Activated T-cell treated with anti-CD3 and anti-CD28 coated beads for 48 hours (primary cell): ENCODE measurements around the gene FRK.
"Not testable (repeated sequence)": the region's sequence is repeated elsewhere in the genome, so short reads cannot be mapped to it uniquely, and the experiment has no call there.

Source experiments
- DNase-seq: peaks from one replicate; pipeline ENCODE4 v3.0.0-alpha.2; 2020; ENCODE audit warnings: low read depth

FRK gene

DNA sequence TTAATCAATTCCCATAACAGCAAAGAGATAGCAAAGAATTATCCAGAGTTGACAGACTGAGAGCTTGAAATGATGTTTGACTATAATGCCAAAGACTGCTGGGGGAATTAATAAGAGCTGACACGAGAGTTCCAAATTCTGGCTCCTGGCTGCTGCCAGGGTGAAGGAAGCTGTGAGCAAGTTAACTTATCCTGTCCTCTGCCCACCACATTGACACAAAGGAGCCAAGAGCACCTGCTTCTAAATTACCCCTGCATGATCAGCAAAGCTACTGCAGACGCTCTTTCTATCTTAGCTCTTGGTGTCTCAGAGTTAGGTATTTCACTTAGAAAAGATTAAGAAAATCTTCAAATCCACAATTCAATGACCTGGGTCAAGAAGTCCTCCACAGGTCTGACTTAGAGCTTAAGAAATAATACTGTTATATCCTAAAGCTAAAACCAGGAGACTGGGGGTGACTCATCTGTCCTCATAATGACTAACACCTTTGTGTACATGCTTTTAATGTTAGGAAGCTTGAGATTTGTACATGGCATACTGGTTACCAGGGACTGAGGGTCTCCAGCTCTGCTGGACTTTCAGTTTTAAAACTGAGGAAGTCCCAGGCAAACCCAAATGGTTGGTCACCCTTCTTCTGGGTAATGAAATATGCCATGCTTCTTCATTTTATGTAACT lies 13.2 kb upstream of the FRK start:
- DNase-seq: no peak

DNA sequence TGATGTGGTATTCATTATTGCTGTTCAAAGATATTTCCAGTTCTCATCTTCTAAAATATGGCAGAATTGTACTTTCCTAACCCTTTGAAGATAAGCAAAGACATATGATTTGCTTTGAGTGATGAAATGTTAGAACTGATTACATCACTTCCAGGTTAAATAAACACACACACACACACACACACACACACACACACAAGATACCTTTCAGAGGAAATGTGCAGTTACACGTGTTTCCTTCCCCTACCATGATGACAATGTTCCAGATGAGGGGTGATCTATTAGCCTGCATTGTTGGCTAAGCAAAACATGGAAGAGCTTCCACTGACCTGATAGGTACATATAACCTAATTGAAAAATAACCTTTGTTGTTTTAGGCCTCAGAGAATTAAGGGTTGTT lies 11.7 kb upstream of the FRK start:
- no peak for DNase-seq

DNA sequence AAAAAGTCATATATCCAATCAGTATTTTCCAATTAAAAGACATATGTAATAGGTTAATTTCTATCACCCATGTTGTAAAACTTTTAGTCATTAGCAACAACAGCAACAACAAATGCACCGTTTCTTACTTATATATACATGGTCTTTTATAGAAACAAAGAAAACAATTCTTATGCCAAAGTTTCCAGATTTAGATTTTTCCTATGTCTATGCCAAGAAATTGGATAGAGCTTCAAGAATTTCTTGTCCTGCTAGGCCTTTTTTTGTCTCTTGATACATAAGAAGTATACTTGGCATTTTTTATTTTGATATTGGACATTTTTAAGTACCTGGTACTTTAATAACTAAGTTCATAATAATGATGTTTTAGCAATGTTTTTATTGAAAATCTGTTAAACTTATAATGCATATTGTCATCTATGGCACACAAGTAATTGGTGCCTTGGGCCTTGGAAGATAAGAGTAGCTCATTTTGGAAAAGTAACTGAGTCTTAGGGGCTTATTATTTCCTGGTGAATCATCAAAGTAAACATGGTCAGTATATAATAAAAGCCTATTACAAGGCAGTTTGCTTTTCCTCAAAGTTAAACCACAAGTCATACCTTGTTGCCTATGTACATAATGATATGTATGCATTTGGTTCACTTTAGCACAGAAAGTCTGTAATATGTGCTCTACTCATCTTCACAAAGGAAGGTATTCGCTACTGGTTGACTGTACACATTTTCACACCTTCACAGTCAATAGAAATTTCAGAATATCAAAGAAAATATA lies 10.1 kb upstream of the FRK start:
- DNase-seq: no peak

DNA sequence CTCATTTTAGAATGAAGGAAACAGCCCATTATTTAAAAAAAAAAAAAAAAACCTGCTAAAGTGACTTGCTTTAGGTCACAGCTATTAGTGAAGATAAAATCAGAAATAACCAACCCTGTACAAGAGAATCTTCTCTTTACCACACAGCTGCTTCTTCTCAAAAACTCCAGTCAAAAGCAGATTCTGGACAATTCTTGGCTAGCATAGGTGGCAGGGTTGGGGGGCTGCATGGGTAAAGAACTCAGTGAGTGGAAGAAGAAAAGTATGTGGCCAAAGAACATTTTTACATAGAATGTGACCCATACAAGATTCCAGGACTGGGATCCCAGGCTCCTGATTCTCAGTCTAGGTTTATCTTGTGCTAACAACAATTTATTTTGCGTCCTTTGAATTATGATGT lies 9.4 kb upstream of the FRK start:
- DNase-seq: no peak

DNA sequence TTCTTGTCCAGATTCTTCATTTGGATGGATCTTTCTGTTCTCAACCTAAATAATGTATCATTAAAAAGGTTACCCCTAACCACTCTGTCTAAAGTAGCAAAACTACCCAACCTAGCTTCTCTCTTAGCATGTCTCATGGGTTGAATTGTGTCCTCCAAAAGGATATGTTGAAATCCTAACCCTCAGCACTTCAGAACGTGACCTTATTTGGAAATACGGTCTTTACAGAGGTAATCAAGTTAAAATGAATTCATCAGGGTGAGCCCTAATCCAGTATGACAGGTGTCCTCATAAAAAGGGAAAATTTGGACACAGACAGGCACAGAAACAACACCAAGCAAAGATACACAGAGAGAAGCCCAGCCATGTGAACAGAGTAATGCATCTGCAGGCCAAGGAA lies 6.1 kb upstream of the FRK start:
- no peak for DNase-seq

DNA sequence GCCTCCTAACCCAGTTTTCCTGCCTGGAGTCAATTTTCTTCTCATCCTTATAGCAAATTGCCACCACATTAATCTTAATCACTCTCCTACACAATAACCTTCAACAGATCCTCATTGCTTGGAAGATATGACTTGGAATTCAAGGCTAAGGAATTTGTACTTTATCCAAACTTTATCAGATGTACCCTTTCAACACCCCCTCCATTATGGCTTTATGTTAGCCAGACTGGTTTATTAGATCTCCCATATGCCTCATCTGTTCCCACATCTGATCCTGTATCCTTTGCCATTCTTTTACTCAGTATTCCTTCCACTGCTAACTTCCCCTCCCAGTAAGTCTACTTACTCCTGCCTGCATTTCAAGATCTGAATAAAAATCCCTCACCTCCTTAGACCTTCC lies 4.0 kb upstream of the FRK start:
- DNase-seq: no peak

DNA sequence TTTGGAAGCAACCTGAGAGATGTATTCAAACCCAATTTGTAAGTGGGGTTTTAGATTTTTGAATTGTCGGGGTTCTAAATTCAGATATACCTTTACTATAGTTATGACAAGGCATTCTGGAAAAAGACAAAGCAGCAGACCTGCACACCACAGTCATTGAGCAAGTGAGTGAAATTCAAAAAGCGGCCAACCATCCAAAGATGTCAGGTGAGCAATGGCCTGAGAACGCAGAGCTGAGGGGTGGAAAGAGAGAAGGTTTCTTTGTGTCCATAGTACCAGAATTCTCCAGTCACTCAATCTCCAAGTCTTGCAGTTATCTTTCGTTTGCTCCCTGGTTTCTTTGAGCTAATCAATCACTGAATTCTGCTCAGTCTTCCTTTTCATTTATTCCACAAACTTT lies 1.8 kb upstream of the FRK start:
- no peak for DNase-seq

DNA sequence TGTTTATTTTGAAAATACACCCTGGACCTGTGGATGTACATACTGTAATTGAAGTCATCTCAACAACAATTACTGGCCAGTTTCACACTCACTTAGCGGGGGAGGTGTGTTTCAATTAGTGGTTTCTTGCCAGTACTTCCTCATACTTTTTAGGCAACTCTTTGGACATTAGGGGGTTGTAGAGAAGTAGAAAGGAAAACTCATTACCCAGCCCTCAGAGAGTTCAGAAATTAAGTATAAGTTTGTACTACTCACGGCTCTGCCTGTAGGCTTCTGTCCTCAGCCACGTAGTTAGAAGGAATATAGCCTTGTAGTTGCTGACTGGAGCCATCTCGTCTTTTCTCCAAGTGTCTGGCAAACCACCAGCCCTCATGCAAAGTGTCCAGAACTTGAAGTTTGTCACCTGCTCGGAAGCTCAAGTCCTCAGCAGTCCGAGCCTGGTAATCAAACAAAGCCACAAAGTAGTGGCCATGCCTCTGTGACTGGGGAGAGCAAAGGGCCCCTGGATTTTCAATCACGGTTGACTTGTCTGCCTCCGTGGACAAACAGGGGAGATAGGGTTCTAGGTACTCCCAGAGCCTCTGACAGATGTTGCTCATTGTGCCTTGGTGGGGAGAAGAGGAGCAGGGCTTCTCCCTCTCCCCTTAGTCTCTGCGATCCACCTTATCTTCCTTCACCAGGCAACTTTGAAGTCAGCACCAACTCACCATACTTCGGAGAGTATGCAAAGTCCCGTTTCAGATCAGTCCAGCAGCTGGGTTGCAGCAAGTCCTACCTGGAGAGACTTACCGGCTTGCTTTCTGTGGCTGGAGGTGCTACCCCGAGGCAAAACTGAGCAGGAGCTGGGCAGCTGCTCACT lies 749 bp downstream of the FRK start:
- DNase-seq: no peak

DNA sequence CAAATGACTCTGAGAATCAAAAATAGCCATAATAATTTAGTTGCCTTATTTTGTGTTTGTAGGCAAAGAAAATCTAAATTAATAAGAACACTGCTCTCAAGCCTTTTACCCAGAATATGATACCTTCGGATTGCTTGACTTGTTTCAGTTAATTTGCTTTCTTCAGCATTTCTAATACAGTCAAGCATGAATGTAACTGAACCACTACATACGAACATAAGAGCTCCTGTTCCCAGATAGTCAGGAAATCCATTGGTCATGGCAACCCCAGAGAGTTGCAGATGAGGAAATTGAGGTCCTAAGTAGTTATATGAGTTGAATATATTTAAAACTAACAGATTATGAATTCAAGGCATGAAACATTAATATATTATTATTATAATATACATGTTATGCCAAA lies 2.9 kb downstream of the FRK start:
- no peak for DNase-seq

DNA sequence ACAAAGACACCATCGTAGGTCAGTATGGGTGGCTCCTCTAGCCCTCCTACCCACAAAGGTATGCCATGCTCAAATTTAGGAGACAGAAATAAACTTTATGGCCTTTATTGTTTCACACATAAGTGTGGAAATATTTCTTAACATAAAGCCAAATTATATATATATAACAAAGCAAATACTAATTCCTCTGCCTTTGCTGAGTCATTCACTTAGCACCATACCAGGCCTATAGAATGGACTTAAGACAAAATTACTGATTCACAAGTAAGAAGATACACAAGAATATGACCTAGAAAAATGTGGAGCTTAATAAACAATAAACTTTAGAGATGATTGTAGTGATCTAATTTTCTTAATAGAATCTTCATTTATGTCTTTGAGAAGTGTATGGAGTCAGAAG lies 5.2 kb downstream of the FRK start:
- no peak for DNase-seq

DNA sequence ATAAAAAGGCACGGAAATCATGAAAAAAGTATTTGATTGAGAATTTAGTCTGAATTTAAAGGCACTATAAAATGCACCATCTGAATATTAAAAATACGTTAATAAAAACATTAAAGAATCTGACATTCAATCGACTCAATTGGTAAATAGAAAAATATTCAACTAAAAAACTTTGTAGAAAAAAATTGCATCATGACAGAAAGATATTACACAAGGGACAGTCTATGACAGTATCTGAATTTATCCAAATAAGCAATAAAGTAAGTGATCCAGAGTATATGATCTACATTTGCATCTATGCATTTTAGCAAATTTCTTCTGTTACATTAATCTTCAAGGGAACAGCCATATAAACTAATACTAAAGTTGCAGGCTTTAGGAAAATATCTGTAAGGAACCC lies 9.4 kb downstream of the FRK start:
- DNase-seq: no peak

DNA sequence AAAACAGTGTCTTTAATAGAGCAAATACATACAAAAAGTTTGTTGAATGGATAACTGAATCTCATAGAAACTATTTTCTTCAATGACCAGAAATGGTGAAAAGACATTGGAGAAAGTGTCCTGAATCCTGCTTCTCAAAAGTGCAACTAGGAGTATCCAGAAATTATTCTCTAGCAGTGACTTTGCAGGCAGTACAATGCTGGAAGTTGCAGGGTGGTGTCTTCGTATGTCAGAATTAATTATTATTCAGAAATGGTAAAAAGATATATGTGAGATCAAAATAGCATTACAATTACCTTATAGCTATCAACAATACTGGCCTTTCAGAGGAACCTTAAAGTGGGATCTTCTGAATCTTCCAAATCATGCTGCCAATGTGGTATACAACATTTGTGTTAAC lies 10.0 kb downstream of the FRK start:
- no peak for DNase-seq

DNA sequence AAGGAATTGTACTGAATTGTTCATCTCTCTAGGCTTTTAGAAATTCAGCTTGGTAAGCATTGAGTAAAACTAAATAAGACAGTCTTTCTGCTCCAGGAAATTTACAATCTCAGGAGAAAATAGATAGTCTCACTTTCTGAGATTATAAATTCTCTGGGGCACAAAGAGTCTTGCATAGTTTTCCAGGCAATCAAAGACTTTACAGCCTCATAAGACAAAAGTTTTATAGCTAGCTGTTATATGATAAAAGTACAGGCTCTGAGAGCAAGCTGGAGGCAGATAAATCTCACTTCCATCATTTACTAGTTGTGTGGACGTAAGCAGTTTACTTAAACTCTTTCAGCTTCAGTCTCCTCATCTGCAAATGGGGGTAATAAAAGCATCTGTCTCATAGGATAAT lies 11.4 kb downstream of the FRK start:
- DNase-seq: no peak

DNA sequence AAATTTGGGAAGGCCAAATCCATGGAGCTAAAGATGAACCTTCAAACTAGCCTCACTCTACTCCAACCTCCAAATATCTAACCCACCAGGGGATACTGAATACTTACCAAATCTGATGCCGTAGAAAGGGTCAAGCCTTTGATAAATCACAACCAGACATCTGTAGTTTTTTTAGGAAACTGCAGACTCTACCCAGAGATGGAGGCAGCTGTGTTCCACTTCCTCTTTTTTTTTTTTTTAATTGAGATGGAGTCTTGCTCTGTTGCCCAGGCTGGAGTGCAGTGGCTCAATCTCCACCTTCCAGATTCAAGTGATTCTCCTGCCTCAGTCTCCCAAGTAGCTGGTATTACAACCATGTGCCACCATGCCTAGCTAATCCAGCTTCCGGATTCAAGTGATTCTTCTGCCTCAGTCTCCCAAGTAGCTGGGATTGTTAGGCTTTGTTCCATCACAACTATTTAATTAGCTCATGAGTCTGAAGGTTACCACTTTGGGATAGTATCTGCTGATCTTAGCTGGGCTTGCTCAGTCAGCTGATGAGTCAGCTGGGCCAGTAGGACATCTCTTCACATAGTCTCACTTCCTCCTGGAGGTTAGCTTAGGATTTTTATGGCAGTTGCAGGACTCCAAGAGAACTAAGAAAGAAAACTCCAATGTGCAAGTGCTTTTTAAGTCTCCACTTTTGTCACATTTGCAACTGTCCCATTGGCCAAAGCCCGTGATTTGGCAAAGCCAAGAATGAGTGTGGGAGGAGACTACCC lies 13.3 kb downstream of the FRK start:
- no peak for DNase-seq

DNA sequence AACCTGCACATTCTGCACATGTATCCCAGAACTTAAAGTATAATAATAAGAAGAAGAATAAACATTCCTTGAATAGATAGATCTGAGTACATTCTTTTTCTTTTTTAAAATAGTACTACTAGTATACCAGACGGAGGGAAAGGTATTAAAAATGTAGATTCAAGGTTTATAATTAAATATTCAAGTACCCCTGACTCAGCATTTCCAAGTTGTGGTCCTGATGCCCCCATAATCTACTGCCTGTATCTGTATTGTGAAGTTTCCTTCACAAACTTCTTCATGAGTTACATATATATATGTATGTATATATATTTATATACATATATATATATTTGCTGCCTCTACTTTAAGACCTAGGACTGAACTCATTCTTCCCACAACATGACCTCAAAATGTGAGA lies 14.0 kb downstream of the FRK start:
- DNase-seq: no peak

DNA sequence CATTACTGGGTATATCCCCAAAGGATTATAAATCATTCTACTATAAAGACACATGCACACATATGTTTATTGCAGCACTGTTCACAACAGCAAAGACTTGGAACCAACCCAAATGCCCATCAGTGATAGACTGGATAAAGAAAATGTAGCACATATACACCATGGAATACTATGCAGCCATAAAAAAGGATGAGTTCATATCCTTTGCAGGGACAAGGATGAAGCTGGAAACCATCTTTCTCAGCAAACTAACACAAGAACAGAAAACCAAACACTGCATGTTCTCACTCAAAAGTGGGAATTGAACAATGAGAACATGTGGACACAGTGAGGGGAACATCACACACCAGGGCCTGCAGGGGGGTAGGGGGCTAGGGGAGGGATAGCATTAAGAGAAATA lies 14.4 kb downstream of the FRK start:
- DNase-seq: not testable (repeated sequence)

DNA sequence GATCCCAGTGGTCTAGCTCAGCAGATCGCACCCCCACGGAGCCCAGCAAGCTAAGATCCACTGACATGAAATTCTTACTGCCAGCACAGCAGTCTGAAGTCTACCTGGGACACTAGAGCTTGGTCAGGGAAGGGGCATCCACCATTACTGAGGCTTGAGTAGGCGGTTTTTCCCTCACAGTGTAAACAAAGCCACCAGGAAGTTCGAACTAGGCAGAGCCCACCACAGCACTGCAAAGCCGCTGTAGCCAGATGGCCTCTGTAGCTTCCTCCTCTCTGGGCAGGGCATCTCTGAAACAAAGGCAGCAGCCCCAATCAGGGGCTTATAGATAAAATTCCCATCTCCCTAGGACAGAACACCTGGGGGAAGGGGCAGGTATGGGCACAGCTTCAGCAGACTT lies 18.8 kb downstream of the FRK start:
- DNase-seq: no peak

DNA sequence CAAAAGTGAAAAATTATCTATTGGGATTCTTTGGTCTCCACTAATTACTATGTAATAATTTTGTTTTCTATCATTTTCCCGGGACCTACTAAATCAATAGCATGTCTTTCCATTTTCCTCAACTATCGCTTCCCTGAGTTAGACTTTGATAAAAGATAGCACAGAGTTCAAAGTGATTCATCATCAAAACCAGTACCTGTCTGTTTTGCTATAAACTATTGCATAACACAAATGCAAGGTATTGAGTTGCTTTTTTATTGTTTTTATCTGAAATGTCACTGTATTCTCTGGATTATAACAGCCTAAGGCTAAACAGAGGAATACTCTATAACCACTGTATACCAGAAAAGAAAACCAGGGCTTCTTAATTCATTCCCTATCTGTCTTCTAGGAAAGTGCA lies 19.7 kb downstream of the FRK start:
- DNase-seq: no peak

DNA sequence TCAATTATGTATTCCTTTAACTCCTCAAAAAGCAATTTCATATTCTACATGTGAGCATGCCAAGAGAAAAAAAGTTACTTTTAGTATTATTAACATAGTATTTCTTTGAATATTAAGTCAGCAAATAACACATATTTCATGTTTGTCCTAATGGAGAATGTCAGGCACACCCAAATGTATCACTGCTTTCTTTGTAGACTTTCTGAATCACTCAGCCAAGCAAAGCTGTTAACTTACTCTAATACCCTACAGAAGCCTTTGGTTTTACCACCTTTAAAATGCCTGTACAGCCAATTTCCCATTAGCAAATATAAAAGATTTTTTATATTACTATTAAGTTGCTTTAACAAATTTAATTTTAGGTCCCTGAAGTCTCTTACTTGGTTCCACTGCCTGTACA lies 23.8 kb downstream of the FRK start:
- DNase-seq: no peak

DNA sequence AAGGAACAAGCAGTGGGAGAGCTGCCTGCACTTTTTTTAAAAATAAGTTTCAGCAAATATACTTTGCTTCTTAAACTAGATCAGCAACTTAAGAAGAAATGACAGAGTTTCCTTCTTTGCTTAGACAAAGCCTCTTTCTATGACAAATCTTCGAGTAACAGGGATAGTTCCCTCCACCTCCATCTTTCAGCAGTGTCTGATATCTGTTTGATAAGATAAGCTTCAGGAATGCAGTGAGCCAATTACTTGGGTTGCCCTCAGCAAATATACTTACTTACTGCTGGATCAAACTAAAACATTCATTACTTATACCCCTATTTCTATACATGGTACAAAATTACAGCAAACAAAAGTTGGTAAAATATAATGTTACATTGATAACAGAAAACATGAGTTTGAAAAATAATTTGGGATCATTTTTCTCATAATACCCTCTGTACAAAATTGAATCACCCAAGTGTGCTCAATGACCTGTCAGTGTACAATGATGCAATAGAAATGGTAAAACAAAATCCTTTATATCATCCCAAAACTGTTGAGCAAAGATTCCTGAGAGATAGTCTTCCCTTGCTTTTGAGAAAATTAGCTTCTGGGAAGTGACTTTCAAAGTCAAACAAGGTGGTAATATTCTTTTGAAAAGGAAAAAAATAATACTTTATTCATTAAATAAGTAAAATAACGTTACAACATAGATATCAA lies 24.5 kb downstream of the FRK start:
- no peak for DNase-seq

DNA sequence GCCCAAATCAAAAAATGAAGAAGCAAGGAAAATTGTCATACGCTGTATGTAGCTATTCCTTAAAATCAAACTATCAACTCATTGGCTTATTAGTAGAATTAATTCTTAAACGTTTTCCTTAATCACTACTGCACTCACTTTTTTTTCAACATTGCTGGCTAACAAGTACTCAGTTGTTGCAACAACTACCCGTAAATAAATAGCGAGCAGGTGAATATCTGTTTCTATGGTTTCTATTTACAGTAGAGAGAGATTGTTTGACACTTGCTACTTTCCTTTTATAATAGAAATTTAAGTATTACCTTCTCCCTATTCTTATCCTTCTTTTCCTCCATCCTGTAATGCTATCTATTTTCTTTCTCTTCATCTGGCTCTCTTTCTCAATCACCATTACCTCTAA lies 25.1 kb downstream of the FRK start:
- DNase-seq: no peak

DNA sequence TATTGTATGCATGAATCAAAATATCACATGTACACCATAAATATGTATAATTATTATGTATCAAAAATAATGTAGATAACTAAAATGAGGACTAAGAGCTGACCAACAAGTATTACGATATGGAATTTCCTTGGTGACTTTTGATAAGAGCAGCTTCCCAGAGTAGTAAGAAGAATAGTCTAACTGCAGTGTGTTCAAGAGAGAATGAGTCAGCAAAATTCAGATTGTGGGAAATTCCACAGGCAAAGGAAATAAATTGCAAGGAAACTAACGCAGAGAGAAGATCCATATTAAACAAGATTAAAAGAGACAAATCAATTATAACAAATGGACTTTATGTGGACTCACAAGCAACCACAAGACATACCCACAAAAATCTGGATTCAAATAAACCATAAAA lies 26.4 kb downstream of the FRK start:
- no peak for DNase-seq
